C1 segment of cervical spinal cord (tissue), 14 donors: ENCODE results near the gene CEP112.
"Not testable (repeated sequence)": the region's sequence is repeated elsewhere in the genome, so short reads cannot be mapped to it uniquely, and the experiment has no call there.

Experiments used
- DNase-seq, 14 donors: peaks; one replicate each; lab custom pipeline; 2025; lab: John Stamatoyannopoulos, UW

The CEP112 gene

DNA sequence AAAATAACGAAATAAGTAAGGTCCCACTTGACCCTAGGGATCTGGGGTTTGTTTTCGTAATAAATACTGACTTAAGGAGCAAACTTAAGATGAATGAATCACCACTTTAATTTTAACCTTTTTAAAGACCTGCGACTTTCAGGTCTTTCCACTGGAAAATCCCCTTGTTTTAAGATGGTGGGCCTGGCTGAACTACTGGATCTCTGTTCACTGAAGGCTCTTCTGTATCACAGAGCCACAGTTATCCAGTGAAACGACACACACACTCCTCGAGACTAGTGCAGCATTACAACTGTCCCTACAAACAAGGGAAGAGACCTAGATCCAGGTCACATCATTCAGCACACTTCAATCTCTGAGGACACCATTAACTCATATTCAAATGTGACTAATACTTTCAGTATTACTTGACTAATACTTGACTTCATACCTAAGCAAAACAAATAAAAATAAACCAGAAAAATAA is 299.0 kb downstream of the CEP112 start:
- no peak for DNase-seq

GRCh38 chr17:65891231-65891735 is 300.6 kb downstream of the CEP112 start:
- no peak for DNase-seq

DNA sequence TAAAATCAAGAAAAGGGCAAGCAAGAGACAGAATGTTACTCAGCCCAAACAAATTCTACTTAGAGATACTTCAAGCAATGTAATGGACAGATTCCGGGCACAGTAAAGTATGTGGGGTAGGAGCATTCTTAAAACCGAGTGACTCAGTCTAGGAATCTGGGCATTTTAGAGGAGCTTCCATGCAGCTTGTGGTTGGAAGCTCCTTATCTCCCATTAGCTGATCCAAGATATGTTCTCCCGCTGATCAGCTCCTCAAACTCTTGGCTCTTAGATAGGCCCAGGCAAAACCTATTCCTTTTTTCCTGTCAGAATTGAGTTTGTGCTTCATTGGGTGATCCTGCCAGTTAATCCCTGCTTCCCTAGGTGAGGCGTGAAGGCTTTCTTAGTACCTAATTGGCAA is 303.3 kb downstream of the CEP112 start:
- DNase-seq: no peak

GRCh38 chr17:65886315-65887245 is 305.4 kb downstream of the CEP112 start:
- no peak for DNase-seq

- DNase-seq: no peak
These were observed 306.2 kb downstream of the CEP112 start for GRCh38 chr17:65885541-65886312.

GRCh38 chr17:65876985-65877384 is 314.9 kb downstream of the CEP112 start:
- no peak for DNase-seq

- no peak for DNase-seq
These were observed 323.1 kb downstream of the CEP112 start for GRCh38 chr17:65868881-65869280.

GRCh38 chr17:65867014-65867413 is 324.9 kb downstream of the CEP112 start:
- no peak for DNase-seq

- DNase-seq: no peak
These were observed 326.1 kb downstream of the CEP112 start for GRCh38 chr17:65865715-65866425.

- DNase-seq: no peak
These were observed 327.5 kb downstream of the CEP112 start for GRCh38 chr17:65864394-65864793.

DNA sequence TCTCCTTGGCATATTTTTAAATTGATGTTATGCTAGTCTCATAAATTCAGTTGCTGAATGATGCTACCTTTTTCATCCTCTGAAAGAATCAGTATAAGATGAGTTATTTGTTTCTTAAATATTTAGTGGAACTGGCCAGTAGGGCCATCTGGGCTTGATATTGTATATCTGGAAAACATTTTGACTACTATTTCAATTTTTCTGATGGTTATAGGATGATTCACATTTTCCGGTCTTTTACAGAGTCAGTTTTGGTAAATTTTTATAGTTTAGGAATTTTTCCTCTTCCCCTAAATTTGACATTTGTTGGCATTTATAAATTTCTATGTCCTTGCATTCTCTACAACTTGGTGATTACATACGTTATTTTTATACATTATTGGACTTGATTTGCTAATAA is 334.2 kb downstream of the CEP112 start:
- no peak for DNase-seq

DNA sequence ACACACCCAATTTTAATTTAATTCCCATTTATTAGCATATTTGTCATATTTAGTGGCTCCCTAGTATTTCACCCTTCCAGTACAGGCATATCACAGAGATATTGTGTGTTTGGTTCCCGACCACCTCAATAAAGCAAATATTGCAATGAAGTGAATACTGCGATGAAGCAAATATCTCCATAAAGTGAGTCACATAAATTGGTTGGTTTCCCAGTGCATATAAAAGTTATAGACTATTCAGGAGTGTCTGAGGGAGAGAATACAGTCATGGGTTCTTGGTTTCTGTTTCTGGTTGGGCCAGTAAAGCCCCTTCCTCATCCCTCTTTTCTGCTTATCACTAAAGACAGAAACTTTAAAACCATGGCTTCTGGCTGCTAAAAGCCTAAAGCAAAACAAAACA is 335.1 kb downstream of the CEP112 start:
- no peak for DNase-seq

DNA sequence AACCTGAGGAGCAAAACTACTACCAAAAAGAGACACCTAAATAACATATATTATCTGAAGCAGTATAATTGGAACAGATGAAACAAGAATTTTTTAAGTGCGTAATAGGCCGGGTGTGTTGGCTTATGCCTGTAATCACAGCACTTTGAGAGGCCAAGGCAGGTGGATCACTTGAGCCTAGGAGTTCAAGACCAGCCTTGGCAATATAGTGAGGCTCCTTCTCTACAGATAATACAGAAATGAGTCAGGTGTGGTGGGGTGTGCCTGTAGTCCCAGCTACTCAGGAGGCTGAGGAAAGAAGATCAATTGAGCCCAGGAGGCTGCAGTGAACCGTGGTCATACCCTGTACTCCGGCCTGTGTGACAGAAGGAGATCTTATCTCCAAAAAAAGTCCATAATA is 336.3 kb downstream of the CEP112 start:
- DNase-seq: no peak

GRCh38 chr17:65855245-65855644 is 336.7 kb downstream of the CEP112 start:
- no peak for DNase-seq

DNA sequence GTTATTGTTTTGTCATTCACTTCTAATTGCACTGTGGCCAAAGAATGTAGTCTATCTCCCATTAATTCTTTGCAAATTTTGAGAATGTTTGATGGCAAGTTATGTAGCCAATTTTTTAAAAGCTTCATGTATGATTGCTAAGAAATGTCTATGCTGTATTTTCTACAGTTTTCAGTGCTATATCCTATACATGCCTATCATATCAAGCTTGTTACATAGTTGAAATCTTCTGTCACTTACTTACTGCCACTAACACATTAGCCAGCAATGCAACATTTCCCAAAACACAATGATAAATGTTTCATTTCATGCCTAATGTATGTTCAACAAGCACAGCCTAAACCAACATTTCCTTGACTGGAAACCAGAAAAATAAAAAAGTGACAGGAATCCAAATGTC is 338.1 kb downstream of the CEP112 start:
- no peak for DNase-seq

DNA sequence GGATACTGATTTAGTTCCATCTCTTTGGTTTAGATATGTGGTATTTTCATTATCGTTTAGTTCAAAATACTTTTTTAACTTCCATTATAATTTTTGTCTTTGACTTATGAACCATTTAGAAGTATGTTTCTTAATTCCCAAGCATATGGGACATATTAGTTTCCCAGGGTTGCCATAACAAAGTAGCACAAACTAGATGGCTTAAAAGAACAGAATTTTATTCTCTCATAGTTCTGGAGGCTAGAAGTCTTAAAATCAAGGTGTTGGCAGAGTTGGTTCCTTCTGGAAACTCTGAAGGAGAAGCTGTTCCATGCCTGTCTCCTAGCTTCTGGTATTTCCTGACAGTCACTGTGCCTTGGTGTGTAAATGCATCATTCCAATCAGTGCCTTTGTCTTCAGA is 339.0 kb downstream of the CEP112 start:
- DNase-seq: no peak

DNA sequence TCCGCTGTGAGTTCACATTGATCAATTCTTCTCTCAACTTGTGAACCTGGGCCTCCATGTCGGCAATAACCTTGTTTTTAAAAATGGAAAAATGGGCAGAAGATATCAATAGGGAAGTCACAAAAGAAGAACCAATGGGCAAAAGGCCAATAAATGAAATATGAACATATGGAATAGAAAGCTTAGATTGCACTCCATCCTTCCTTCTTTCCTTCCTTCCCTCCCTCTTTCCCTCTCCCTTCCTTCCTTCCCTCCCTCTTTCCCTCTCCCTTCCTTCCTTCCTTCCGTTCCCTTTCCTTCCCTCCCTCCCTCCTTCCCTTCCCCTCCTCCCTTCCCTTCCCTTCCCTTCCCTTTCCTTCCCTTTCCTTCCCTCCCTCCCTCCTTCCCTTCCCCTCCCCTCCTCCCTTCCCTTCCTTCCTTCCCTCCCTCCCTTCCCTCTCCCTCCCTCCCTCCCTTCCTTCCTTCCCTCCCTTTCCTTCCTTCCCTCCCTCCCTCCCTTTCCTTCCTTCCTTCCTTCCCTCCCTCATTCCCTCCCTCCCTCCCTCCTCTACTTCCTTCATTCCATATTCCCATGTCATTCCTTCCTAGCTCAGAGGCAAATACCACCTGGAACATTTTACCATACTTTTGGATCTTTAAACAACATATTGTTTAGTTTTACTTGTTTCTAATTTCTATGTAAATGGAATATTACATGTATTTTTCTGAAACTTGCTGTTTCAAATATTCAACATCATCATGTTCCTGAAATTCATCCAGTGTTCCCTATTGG is 339.8 kb downstream of the CEP112 start:
- DNase-seq: no peak

- DNase-seq: peak in 1 of 14 donors; percentile 0
These were observed 341.4 kb downstream of the CEP112 start for GRCh38 chr17:65850486-65850885.

- DNase-seq: no peak
These were observed 343.2 kb downstream of the CEP112 start for GRCh38 chr17:65848751-65849150.

- no peak for DNase-seq
These were observed 350.8 kb downstream of the CEP112 start for GRCh38 chr17:65841089-65841488.

DNA sequence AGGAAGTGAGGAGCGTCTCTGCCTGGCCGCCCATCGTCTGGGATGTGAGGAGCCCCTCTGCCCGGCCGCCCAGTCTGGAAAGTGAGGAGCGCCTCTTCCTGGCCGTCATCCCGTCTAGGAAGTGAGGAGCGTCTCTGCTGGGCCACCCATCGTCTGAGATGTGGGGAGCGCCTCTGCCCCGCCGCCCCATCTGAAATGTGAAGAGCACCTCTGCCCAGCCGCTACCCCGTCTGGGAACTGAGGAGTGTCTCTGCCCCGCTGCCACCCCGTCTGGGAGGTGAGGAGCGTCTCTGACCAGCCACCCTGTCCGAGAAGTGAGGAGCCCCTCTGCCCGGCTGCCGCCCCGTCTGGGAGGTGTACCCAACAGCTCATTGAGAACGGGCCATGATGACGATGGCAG is 354.7 kb downstream of the CEP112 start:
- DNase-seq: not testable (repeated sequence)
